ENCODE measurements around the gene RBM12. TPM values are rescaled to one million over a fixed set of nuclear protein-coding genes. Genes with fewer than 3 reads are reported as not detected.
"Not testable (repeated sequence)": the region's sequence is repeated elsewhere in the genome, so short reads cannot be mapped to it uniquely, and the experiment has no call there.

RBM12 gene
- total RNA-seq, 4 donors from 2014 or later, result 24.9 to 35.0 (median 30.8) TPM

GRCh38 chr20:35695978-35696377 is 31.3 kb upstream of the RBM12 start:
- Histone ChIP-seq H3K27me3 (no peaks in the 10 kb centered on the region), H3K27ac (no peak overlapping the region), H3K4me1 (peaks cover 0 to 29% (median 17%) of the 10 kb centered on the region in 4 donors), H3K4me3 (no peak overlapping the region), H3K9me3 (no peaks in the 10 kb centered on the region), H3K36me3 (peaks cover 0 to 55% (median 4%) of the 10 kb centered on the region in 3 donors)
- no peak for TF ChIP-seq EP300 (IDR thresholded peaks at IDR 0.05)
- no peak for TF ChIP-seq POLR2A (IDR thresholded peaks at IDR 0.05)
- no peak for TF ChIP-seq CTCF (IDR thresholded peaks at IDR 0.05)
- WGBS, 2 donors, result 69 to 79% methylated on average over 4 of the region's 4 CpGs
- no peak for DNase-seq (ENCODE audit: low spot score in 2 of 2)

GRCh38 chr20:35695245-35695749 is 30.6 kb upstream of the RBM12 start:
- Histone ChIP-seq H3K9me3 (no peaks in the 10 kb centered on the region), H3K36me3 (peaks cover 0 to 62% (median 4%) of the 10 kb centered on the region in 3 donors), H3K4me3 (no peak overlapping the region), H3K27me3 (no peaks in the 10 kb centered on the region), H3K4me1 (peaks cover 0 to 23% (median 14%) of the 10 kb centered on the region in 4 donors), H3K27ac (no peak overlapping the region)
- 72 to 78% methylated on average over 2 of the region's 2 CpGs for WGBS, 2 donors
- no peak for DNase-seq (ENCODE audit: low spot score in 2 of 2)
- TF ChIP-seq POLR2A (IDR thresholded peaks at IDR 0.05), result no peak
- no peak for TF ChIP-seq EP300 (IDR thresholded peaks at IDR 0.05)
- no peak for TF ChIP-seq CTCF (IDR thresholded peaks at IDR 0.05)

GRCh38 chr20:35690265-35690664 is 25.6 kb upstream of the RBM12 start:
- WGBS, 2 donors, result 81 to 83% methylated on average over 4 of the region's 4 CpGs
- DNase-seq (ENCODE audit: low spot score in 2 of 2), result no peak
- no peak overlapping the region for H3K27ac ChIP-seq
- H3K4me3 ChIP-seq, result no peak overlapping the region
- no peaks in the 10 kb centered on the region for H3K9me3 ChIP-seq
- TF ChIP-seq CTCF (IDR thresholded peaks at IDR 0.05) (no peak), POLR2A (IDR thresholded peaks at IDR 0.05) (no peak), EP300 (IDR thresholded peaks at IDR 0.05) (no peak)
- H3K36me3 ChIP-seq, result peaks cover 0 to 96% (median 4%) of the 10 kb centered on the region in 3 donors
- no peaks in the 10 kb centered on the region for H3K27me3 ChIP-seq
- no peaks in the 10 kb centered on the region for H3K4me1 ChIP-seq

- DNase-seq (ENCODE audit: low spot score in 2 of 2); H3K4me3 ChIP-seq; H3K4me1 ChIP-seq; H3K27ac ChIP-seq; H3K9me3 ChIP-seq; H3K27me3 ChIP-seq: not testable (repeated sequence)
- 89 to 92% methylated on average over 11 of the region's 11 CpGs for WGBS, 2 donors
- H3K36me3 ChIP-seq, result peaks cover 0 to 94% (median 2%) of the 10 kb centered on the region in 3 donors
Measured at GRCh38 chr20:35686872-35687271, 22.2 kb upstream of the RBM12 start.

- not testable (repeated sequence) for H3K27me3 ChIP-seq; H3K4me1 ChIP-seq; H3K27ac ChIP-seq; H3K4me3 ChIP-seq; H3K9me3 ChIP-seq; DNase-seq (ENCODE audit: low spot score in 2 of 2)
- WGBS, 2 donors, result 91 to 92% methylated on average over 9 of the region's 9 CpGs
- H3K36me3 ChIP-seq, result peaks cover 0 to 93% (median 0%) of the 10 kb centered on the region in 3 donors
Measured at GRCh38 chr20:35685368-35685767, 20.7 kb upstream of the RBM12 start.

GRCh38 chr20:35681960-35682359 is 17.3 kb upstream of the RBM12 start:
- Histone ChIP-seq H3K9me3 (no peaks in the 10 kb centered on the region), H3K4me1 (no peaks in the 10 kb centered on the region), H3K4me3 (no peak overlapping the region), H3K27ac (no peak overlapping the region), H3K27me3 (no peaks in the 10 kb centered on the region), H3K36me3 (peaks cover 0 to 90% (median 5%) of the 10 kb centered on the region in 3 donors)
- no peak for DNase-seq (ENCODE audit: low spot score in 2 of 2)
- 96 to 98% methylated on average over 1 of the region's 1 CpG for WGBS, 2 donors
- TF ChIP-seq CTCF (IDR thresholded peaks at IDR 0.05) (no peak), POLR2A (IDR thresholded peaks at IDR 0.05) (no peak), EP300 (IDR thresholded peaks at IDR 0.05) (no peak)

Measured in tibial nerve (tissue), 4 donors.